Neural progenitor cell (in vitro differentiated cells): ENCODE data around the gene RAP1GDS1. TPM values are rescaled to one million over a fixed set of nuclear protein-coding genes. Genes with fewer than 3 reads are reported as not detected.
"Not testable (repeated sequence)": the region's sequence is repeated elsewhere in the genome, so short reads cannot be mapped to it uniquely, and the experiment has no call there.

Source experiments
- DNase-seq: peaks from one replicate; pipeline ENCODE4 v3.0.0-alpha.2; 2016; ENCODE audit warnings: low spot score
- H2AFZ ChIP-seq: fragments of 200-600 bp; sonication (generic); replicated peaks from 2 replicates; pipeline ENCODE4 v1.6.1; 2016; ENCODE audit warnings: antibody characterized with exemption
- H3F3A ChIP-seq: fragments of 200-600 bp; sonication (generic); 2 replicates; pipeline ENCODE4 v1.6.1; 2016; ENCODE audit warnings: antibody characterized with exemption, low read depth
- H3K27ac ChIP-seq: fragments of 200-600 bp; sonication (generic); 2 replicates; pipeline ENCODE4 v1.5.1; 2016; ENCODE audit warnings: mild to moderate bottlenecking
- H3K27me3 ChIP-seq: fragments of 200-600 bp; sonication (generic); 2 replicates; pipeline ENCODE4 v1.6.1; 2016; ENCODE audit warnings: mild to moderate bottlenecking, moderate library complexity
- H3K36me3 ChIP-seq: fragments of 200-600 bp; sonication (generic); 2 replicates; pipeline ENCODE4 v1.5.1; 2016
- H3K4me1 ChIP-seq: fragments of 200-600 bp; sonication (generic); 2 replicates; pipeline ENCODE4 v1.6.1; 2016; ENCODE audit warnings: mixed run types
- H3K4me2 ChIP-seq: fragments of 200-600 bp; sonication (generic); 2 replicates; pipeline ENCODE4 v1.6.1; 2016
- H3K4me3 ChIP-seq: fragments of 200-600 bp; sonication (generic); 2 replicates; pipeline ENCODE4 v1.5.1; 2016
- H3K79me2 ChIP-seq: fragments of 200-600 bp; sonication (generic); 2 replicates; pipeline ENCODE4 v1.6.1; 2016; ENCODE audit warnings: low read depth
- H3K9ac ChIP-seq: fragments of 200-600 bp; sonication (generic); 2 replicates; pipeline ENCODE4 v1.6.1; 2016
- H3K9me3 ChIP-seq: fragments of 200-600 bp; sonication (generic); 2 replicates; pipeline ENCODE4 v1.5.1; 2016; ENCODE audit warnings: low read depth
- H4K20me1 ChIP-seq: fragments of 200-600 bp; sonication (generic); 2 replicates; pipeline ENCODE4 v1.6.1; 2016; ENCODE audit warnings: low read depth
- H3K27ac Mint-ChIP-seq: 3 replicates; pipeline ENCODE4 v1.8.0; 2021; ENCODE audit warnings: mixed read lengths
- H3K27me3 Mint-ChIP-seq: 2 replicates; pipeline ENCODE4 v1.8.0; 2022; ENCODE audit warnings: low read depth, mild to moderate bottlenecking, inconsistent platforms, moderate library complexity, mixed read lengths; ENCODE audit not compliant: insufficient read depth
- H3K36me3 Mint-ChIP-seq: 3 replicates; pipeline ENCODE4 v1.8.0; 2021; ENCODE audit warnings: mixed read lengths
- H3K4me1 Mint-ChIP-seq: 3 replicates; pipeline ENCODE4 v1.8.0; 2021; ENCODE audit warnings: mixed read lengths
- H3K4me3 Mint-ChIP-seq: 3 replicates; pipeline ENCODE4 v1.8.0; 2021; ENCODE audit warnings: mild to moderate bottlenecking, moderate library complexity, mixed read lengths
- H3K9me3 Mint-ChIP-seq: 3 replicates; pipeline ENCODE4 v1.8.0; 2020; ENCODE audit warnings: mixed read lengths
- EZH2 ChIP-seq: fragments of 200-600 bp; sonication (generic); IDR thresholded peaks from 2 replicates; pipeline ENCODE4 v1.6.1; 2017; ENCODE audit warnings: antibody characterized with exemption, mild to moderate bottlenecking, moderate library complexity
- EZH2phosphoT487 ChIP-seq: fragments of 200-600 bp; sonication (generic); IDR thresholded peaks from 2 replicates; pipeline ENCODE4 v1.6.1; 2017; ENCODE audit warnings: antibody characterized with exemption
- total RNA-seq: library from RNA; depleted of rRNA; stranded (reverse); fragments of >200 nt; gene quantifications from 2 replicates; pipeline ENCODE4 v1.2.3, GENCODE V29; 2015; ENCODE audit warnings: low replicate concordance
- TF ChIP-seq, protein P1 (sequence below): fragments of 200-600 bp; sonication (generic); IDR thresholded peaks from 2 replicates; pipeline ENCODE4 v1.5.1; 2017; ENCODE audit warnings: antibody characterized with exemption, mild to moderate bottlenecking

Gene RAP1GDS1
- total RNA-seq, 1 donor from 2014 or later = 65.1 TPM

DNA sequence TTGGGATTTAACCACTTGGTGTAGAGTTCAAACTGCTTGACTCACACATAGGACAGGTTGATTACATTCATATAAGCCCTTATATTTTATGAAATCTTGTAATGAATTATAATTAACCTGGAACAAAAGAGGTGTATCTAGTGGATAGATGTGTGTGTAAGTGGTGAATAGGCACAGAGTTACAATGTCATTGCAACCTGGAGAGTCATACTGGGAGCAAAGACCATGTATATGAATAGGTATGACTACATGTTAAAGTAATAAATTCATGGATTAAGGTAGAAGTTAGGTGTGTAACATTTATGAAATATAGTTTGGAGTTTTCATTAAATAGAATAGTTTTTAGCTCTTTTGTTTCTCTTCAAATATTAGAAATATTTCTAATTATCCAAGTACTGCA is 26.1 kb downstream of the RAP1GDS1 start:
- no peak overlapping the region for H3K27ac Mint-ChIP-seq
- no peak for TF ChIP-seq EZH2phosphoT487
- TF ChIP-seq, protein P1, sequence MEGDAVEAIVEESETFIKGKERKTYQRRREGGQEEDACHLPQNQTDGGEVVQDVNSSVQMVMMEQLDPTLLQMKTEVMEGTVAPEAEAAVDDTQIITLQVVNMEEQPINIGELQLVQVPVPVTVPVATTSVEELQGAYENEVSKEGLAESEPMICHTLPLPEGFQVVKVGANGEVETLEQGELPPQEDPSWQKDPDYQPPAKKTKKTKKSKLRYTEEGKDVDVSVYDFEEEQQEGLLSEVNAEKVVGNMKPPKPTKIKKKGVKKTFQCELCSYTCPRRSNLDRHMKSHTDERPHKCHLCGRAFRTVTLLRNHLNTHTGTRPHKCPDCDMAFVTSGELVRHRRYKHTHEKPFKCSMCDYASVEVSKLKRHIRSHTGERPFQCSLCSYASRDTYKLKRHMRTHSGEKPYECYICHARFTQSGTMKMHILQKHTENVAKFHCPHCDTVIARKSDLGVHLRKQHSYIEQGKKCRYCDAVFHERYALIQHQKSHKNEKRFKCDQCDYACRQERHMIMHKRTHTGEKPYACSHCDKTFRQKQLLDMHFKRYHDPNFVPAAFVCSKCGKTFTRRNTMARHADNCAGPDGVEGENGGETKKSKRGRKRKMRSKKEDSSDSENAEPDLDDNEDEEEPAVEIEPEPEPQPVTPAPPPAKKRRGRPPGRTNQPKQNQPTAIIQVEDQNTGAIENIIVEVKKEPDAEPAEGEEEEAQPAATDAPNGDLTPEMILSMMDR = no peak
- no peak for TF ChIP-seq EZH2

DNA sequence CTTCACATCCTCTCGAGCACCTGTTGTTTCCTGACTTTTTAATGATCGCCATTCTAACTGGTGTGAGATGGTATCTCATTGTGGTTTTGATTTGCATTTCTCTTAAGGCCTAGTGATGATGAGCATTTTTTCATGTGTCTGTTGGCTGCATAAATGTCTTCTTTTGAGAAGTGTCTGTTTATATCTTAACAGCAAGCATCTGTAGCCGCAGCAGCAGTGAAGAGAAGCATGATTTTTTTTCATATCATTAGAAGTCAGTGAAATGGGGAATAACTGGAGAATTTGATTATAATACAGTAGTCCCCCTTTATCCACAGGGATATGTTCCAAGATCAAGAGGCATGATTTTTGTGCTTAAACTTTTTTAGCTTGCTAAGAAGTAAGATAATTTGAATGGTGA is 27.5 kb downstream of the RAP1GDS1 start:
- H3K9me3 Mint-ChIP-seq, H3K9ac ChIP-seq, H2AFZ ChIP-seq, H3K27me3 Mint-ChIP-seq, H3K4me1 Mint-ChIP-seq, H3K27me3 ChIP-seq, H3K4me3 Mint-ChIP-seq, DNase-seq, H3K4me2 ChIP-seq, H3K4me3 ChIP-seq, H3K9me3 ChIP-seq, H3K27ac Mint-ChIP-seq, H3K36me3 Mint-ChIP-seq, H3K36me3 ChIP-seq, H3K27ac ChIP-seq, H4K20me1 ChIP-seq: not testable (repeated sequence)
- Histone ChIP-seq H3F3A (peaks cover 11% of the 10 kb centered on the region), H3K79me2 (peaks cover 84% of the 10 kb centered on the region), H3K4me1 (peaks cover 21% of the 10 kb centered on the region)

More for the DNA sequence above, 26.1 kb downstream of the RAP1GDS1 start:
- Mint-ChIP-seq H3K4me3 (no peak overlapping the region), H3K27me3 (peaks cover 2% of the 10 kb centered on the region), H3K36me3 (peaks cover 6% of the 10 kb centered on the region), H3K9me3 (peaks cover 13% of the 10 kb centered on the region), H3K4me1 (no peaks in the 10 kb centered on the region)
- Histone ChIP-seq H3K27me3 (no peaks in the 10 kb centered on the region), H3F3A (peaks cover 11% of the 10 kb centered on the region), H3K79me2 (peaks cover 91% of the 10 kb centered on the region), H3K4me3 (no peak overlapping the region), H3K27ac (no peak overlapping the region), H4K20me1 (no peaks in the 10 kb centered on the region), H3K36me3 (no peaks in the 10 kb centered on the region), H3K4me1 (peaks cover 15% of the 10 kb centered on the region), H2AFZ (no peak overlapping the region), H3K9ac (no peak overlapping the region), H3K4me2 (no peak overlapping the region), H3K9me3 (no peaks in the 10 kb centered on the region)
- no peak for DNase-seq

DNA sequence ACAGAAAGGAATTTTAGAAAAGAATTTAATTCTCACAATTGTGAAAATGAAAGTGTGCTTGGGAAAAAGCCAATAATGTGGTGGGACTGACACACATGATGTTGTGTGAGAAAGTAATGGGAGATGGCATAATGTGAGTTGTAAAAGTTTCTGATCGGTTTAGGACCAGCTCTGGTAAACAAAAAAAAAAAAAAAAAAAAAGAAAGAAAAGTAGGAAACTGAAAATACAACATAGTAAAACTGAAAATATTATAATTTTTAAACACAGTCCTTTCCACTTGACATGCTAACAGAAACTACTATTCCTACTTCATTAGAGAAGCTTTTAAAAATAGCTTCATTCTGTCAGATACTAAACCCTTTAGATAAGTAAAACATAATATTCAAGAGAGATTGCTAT is 28.2 kb downstream of the RAP1GDS1 start:
- H3K4me1 ChIP-seq = peaks cover 19% of the 10 kb centered on the region
- Mint-ChIP-seq H3K27ac (no peak overlapping the region), H3K4me1 (peaks cover 5% of the 10 kb centered on the region), H3K9me3 (peaks cover 6% of the 10 kb centered on the region), H3K36me3 (peaks cover 9% of the 10 kb centered on the region), H3K4me3 (no peak overlapping the region), H3K27me3 (peaks cover 2% of the 10 kb centered on the region)
- no peak overlapping the region for H3K9ac ChIP-seq
- no peaks in the 10 kb centered on the region for H3K36me3 ChIP-seq
- no peak overlapping the region for H3K4me2 ChIP-seq
- no peak overlapping the region for H3K4me3 ChIP-seq
- no peak for DNase-seq
- H3K27me3 ChIP-seq = no peaks in the 10 kb centered on the region
- no peaks in the 10 kb centered on the region for H3K9me3 ChIP-seq
- H3F3A ChIP-seq = peaks cover 10% of the 10 kb centered on the region
- no peak overlapping the region for H3K27ac ChIP-seq
- H4K20me1 ChIP-seq = no peaks in the 10 kb centered on the region
- no peak overlapping the region for H2AFZ ChIP-seq
- TF ChIP-seq EZH2phosphoT487 (no peak), EZH2 (no peak)
- TF ChIP-seq, protein P1 = no peak
- H3K79me2 ChIP-seq = peaks cover 77% of the 10 kb centered on the region

DNA sequence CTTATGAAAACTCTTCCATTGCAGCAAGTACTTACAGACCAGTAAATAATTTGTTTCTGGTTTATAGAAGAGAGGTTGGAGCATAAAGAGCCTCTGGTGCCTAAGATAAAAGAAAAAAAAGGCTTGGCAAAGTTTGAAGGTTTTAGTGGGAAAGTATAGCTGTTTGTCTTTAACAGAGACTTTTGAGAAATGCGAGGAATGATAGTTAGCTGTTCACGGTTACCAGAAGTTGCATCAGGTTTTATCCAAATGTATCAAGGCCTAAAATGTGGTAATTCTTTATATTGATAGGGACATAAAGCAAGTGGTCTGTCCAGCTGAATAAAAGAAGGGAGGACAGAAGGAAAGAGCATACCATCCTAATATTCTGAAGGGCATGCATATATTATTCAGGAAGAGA is 29.3 kb downstream of the RAP1GDS1 start:
- Histone ChIP-seq H3K4me1 (peaks cover 7% of the 10 kb centered on the region), H3K4me2 (no peak overlapping the region), H3K4me3 (no peak overlapping the region), H3K27ac (no peak overlapping the region), H3K9me3 (no peaks in the 10 kb centered on the region), H3F3A (no peaks in the 10 kb centered on the region), H4K20me1 (no peaks in the 10 kb centered on the region), H3K9ac (no peak overlapping the region), H3K27me3 (no peaks in the 10 kb centered on the region), H2AFZ (no peak overlapping the region), H3K79me2 (peaks cover 67% of the 10 kb centered on the region), H3K36me3 (no peaks in the 10 kb centered on the region)
- DNase-seq = no peak
- Mint-ChIP-seq H3K36me3 (peaks cover 10% of the 10 kb centered on the region), H3K4me1 (peaks cover 5% of the 10 kb centered on the region), H3K9me3 (peaks cover 6% of the 10 kb centered on the region), H3K27ac (no peak overlapping the region), H3K4me3 (no peak overlapping the region), H3K27me3 (peaks cover 2% of the 10 kb centered on the region)
- TF ChIP-seq, protein P1 = no peak
- TF ChIP-seq EZH2phosphoT487 = no peak
- TF ChIP-seq EZH2 = no peak
